SU-DHL-6 (cell line): Measurements from ENCODE around the gene C6orf47.

Experiments used
- H2AFZ ChIP-seq: fragments of 200-600 bp; sonication (generic); 2 replicates; pipeline ENCODE4 v1.6.1; 2014; ENCODE audit warnings: low read depth, mild to moderate bottlenecking, moderate library complexity, mixed read lengths, antibody characterized with exemption, low read length; ENCODE audit not compliant: severe bottlenecking
- H3F3A ChIP-seq: fragments of 200-600 bp; shearing (Covaris generic); 2 replicates; pipeline ENCODE4 v1.6.0; 2016; ENCODE audit warnings: antibody characterized with exemption, mild to moderate bottlenecking; ENCODE audit not compliant: insufficient read depth
- H3K27ac ChIP-seq: fragments of 200-600 bp; sonication (generic); 2 replicates; pipeline ENCODE4 v1.5.1; 2016; ENCODE audit warnings: low read depth, mild to moderate bottlenecking, low read length, moderate library complexity, mixed read lengths
- H3K27me3 ChIP-seq: fragments of 200-600 bp; sonication (generic), shearing (Covaris generic); 2 replicates; pipeline ENCODE4 v1.6.0; 2014; ENCODE audit warnings: mild to moderate bottlenecking, low read length
- H3K36me3 ChIP-seq: fragments of 200-600 bp; sonication (generic); 2 replicates; pipeline ENCODE4 v1.6.1; 2014; ENCODE audit warnings: mild to moderate bottlenecking, low read length, mixed read lengths
- H3K4me2 ChIP-seq: fragments of 300-600, 200-600 bp; shearing (Covaris generic), sonication (generic); 2 replicates; pipeline ENCODE4 v1.6.0; 2014; ENCODE audit warnings: low read length, low read depth, mild to moderate bottlenecking; ENCODE audit not compliant: poor library complexity, severe bottlenecking
- H3K4me3 ChIP-seq: fragments of 200-600 bp; sonication (generic); 2 replicates; pipeline ENCODE4 v1.5.1; 2014; ENCODE audit warnings: antibody characterized with exemption, low read length, mild to moderate bottlenecking, mixed read lengths; ENCODE audit not compliant: insufficient read depth, poor library complexity, severe bottlenecking
- H3K79me2 ChIP-seq: fragments of 200-600 bp; sonication (generic); 2 replicates; pipeline ENCODE4 v1.6.1; 2014; ENCODE audit warnings: mild to moderate bottlenecking, low read length, moderate library complexity; ENCODE audit not compliant: insufficient read depth
- H3K9ac ChIP-seq: fragments of 200-600 bp; sonication (generic); 2 replicates; pipeline ENCODE4 v1.7.0; 2014; ENCODE audit warnings: mild to moderate bottlenecking, low read length
- H3K9me2 ChIP-seq: fragments of 200-600 bp; sonication (generic); replicated peaks from 2 replicates; pipeline ENCODE4 v1.6.1; 2014; ENCODE audit warnings: low read length; ENCODE audit not compliant: insufficient read depth
- H3K9me3 ChIP-seq: fragments of 200-600 bp; sonication (generic); 2 replicates; pipeline ENCODE4 v1.6.1; 2014; ENCODE audit warnings: low read length, mixed read lengths; ENCODE audit not compliant: insufficient read depth
- H4K20me1 ChIP-seq: fragments of 200-600 bp; sonication (generic); 2 replicates; pipeline ENCODE4 v1.6.1; 2014; ENCODE audit warnings: low read depth, mild to moderate bottlenecking, antibody characterized with exemption, low read length, moderate library complexity, mixed read lengths
- CTCF ChIP-seq: fragments of 200-600 bp; sonication (generic); IDR thresholded peaks from one replicate; pipeline ENCODE4 v1.5.1; 2017; ENCODE audit warnings: antibody characterized with exemption, mild to moderate bottlenecking, low read length, moderate library complexity; ENCODE audit not compliant: insufficient read depth, poor library complexity, severe bottlenecking
- EZH2phosphoT487 ChIP-seq: fragments of 200-600 bp; sonication (generic), shearing (Covaris generic); conservative IDR thresholded peaks from 2 replicates; pipeline ENCODE4 v1.6.1; 2018; ENCODE audit warnings: mild to moderate bottlenecking, antibody characterized with exemption, low read length, moderate library complexity, mixed read lengths

C6orf47 gene

GRCh38 chr6:31687321-31687720 lies 26.7 kb upstream of the C6orf47 start:
- Histone ChIP-seq H3K27ac (no peak overlapping the region), H3K9me2 (no peaks in the 10 kb centered on the region), H3K4me2 (no peak overlapping the region), H3K9ac (no peak overlapping the region), H3K4me3 (no peak overlapping the region), H3F3A (no peaks in the 10 kb centered on the region), H2AFZ (no peak overlapping the region), H3K36me3 (no peaks in the 10 kb centered on the region), H3K9me3 (no peaks in the 10 kb centered on the region), H4K20me1 (no peaks in the 10 kb centered on the region), H3K27me3 (no peaks in the 10 kb centered on the region), H3K79me2 (no peaks in the 10 kb centered on the region)
- TF ChIP-seq EZH2phosphoT487 = no peak
- no peak for TF ChIP-seq CTCF

GRCh38 chr6:31686483-31686882 lies 25.9 kb upstream of the C6orf47 start:
- no peaks in the 10 kb centered on the region for H3K27me3 ChIP-seq
- no peaks in the 10 kb centered on the region for H3K9me3 ChIP-seq
- H4K20me1 ChIP-seq = no peaks in the 10 kb centered on the region
- no peak overlapping the region for H3K27ac ChIP-seq
- no peak overlapping the region for H2AFZ ChIP-seq
- no peak overlapping the region for H3K4me3 ChIP-seq
- no peak overlapping the region for H3K9ac ChIP-seq
- no peaks in the 10 kb centered on the region for H3K9me2 ChIP-seq
- TF ChIP-seq CTCF = no peak
- H3K79me2 ChIP-seq = no peaks in the 10 kb centered on the region
- no peaks in the 10 kb centered on the region for H3F3A ChIP-seq
- H3K36me3 ChIP-seq = no peaks in the 10 kb centered on the region
- H3K4me2 ChIP-seq = no peak overlapping the region

GRCh38 chr6:31683591-31683990 lies 23.0 kb upstream of the C6orf47 start:
- no peak overlapping the region for H2AFZ ChIP-seq
- no peak for TF ChIP-seq EZH2phosphoT487
- no peaks in the 10 kb centered on the region for H3K9me2 ChIP-seq
- no peak overlapping the region for H3K4me3 ChIP-seq
- no peaks in the 10 kb centered on the region for H3K79me2 ChIP-seq
- H3K4me2 ChIP-seq = no peak overlapping the region
- H3K9me3 ChIP-seq = no peaks in the 10 kb centered on the region
- no peaks in the 10 kb centered on the region for H3K27me3 ChIP-seq
- H3K9ac ChIP-seq = no peak overlapping the region
- H3F3A ChIP-seq = no peaks in the 10 kb centered on the region
- no peak overlapping the region for H3K27ac ChIP-seq
- H4K20me1 ChIP-seq = no peaks in the 10 kb centered on the region
- no peaks in the 10 kb centered on the region for H3K36me3 ChIP-seq

- no peaks in the 10 kb centered on the region for H3K27me3 ChIP-seq
- TF ChIP-seq EZH2phosphoT487 = no peak
- TF ChIP-seq CTCF = no peak
- H3K4me3 ChIP-seq = no peak overlapping the region
- H3K79me2 ChIP-seq = no peaks in the 10 kb centered on the region
- no peaks in the 10 kb centered on the region for H3K36me3 ChIP-seq
- H2AFZ ChIP-seq = peak overlapping the region; percentile 23
- peak overlapping the region; percentile 30 for H3K4me2 ChIP-seq
- H4K20me1 ChIP-seq = no peaks in the 10 kb centered on the region
- no peaks in the 10 kb centered on the region for H3K9me2 ChIP-seq
- no peaks in the 10 kb centered on the region; the same call in 1 of the 2 replicates for H3F3A ChIP-seq
- H3K9me3 ChIP-seq = no peaks in the 10 kb centered on the region
- H3K27ac ChIP-seq = no peak overlapping the region
- H3K9ac ChIP-seq = peak overlapping the region; percentile 9; the same call in 1 of the 2 replicates
These were observed 20.6 kb upstream of the C6orf47 start for GRCh38 chr6:31681135-31681671.
